ENCODE results near the gene SEC61A1.

Gene SEC61A1

DNA sequence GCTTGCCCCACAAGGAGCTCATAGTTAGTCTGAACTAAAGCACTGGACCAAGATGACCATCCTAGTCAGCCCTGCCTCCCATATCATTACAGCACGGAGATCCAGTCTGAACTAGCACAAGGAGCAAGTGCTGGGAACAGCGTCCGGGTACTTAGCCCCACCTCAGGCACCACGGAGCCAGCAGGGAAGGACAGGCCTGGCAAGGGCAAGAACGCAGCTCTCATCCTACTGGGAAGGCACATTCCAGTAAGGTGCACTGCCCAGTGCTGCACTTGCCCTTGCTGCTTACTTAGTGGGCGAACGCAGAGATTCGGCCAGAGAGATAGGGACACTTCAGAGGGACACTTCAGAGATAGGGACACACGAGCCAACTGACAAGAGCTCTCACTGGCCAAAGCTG is 27.6 kb downstream of the SEC61A1 start:
- H3K4me3 ChIP-seq (ENCODE audit: low read depth, low read length) = no peak overlapping the region
- TF ChIP-seq CTCF (IDR thresholded peaks at IDR 0.05; ENCODE audit: low read depth, low read length) = no peak
- no peak for DNase-seq (ENCODE audit: low read depth, low spot score)
- in situ Hi-C loops (cut with HindIII; ENCODE audit: low sequenced_read_pairs) = no loop called here

GRCh38 chr3:128080323-128081080 is 28.3 kb downstream of the SEC61A1 start:
- no peak for TF ChIP-seq CTCF (IDR thresholded peaks at IDR 0.05; ENCODE audit: low read depth, low read length)
- in situ Hi-C loops (cut with HindIII; ENCODE audit: low sequenced_read_pairs) = no loop called here
- H3K4me3 ChIP-seq (ENCODE audit: low read depth, low read length) = no peak overlapping the region
- DNase-seq (ENCODE audit: low read depth, low spot score) = peak; percentile 84

GRCh38 chr3:128081226-128081625 is 29.0 kb downstream of the SEC61A1 start:
- no peak for TF ChIP-seq CTCF (IDR thresholded peaks at IDR 0.05; ENCODE audit: low read depth, low read length)
- no peak overlapping the region for H3K4me3 ChIP-seq (ENCODE audit: low read depth, low read length)
- no peak for DNase-seq (ENCODE audit: low read depth, low spot score)
- in situ Hi-C loops (cut with HindIII; ENCODE audit: low sequenced_read_pairs) = no loop called here

DNA sequence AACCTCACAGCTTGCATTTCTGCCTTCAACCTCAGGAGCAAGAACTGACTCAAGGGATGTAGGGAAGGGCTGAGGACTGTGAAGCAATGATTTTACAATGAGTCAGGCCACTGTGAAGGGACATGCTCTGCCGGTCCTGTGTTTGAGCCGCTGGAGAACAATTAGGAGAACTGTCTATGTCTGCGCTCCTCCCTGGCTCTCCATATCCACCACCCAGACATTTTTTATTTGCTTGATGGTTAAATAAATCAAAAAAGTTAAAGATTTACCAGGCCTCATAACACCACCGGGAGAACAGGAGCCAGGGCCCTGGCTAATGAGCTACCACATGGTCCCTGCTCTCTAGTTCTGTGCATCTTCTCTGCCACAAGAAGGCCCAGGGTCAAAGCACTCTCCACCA is 29.6 kb downstream of the SEC61A1 start:
- no peak for TF ChIP-seq CTCF (IDR thresholded peaks at IDR 0.05; ENCODE audit: low read depth, low read length)
- H3K4me3 ChIP-seq (ENCODE audit: low read depth, low read length) = no peak overlapping the region
- DNase-seq (ENCODE audit: low read depth, low spot score) = peak; percentile 36
- in situ Hi-C loops (cut with HindIII; ENCODE audit: low sequenced_read_pairs) = no loop called here

DNA sequence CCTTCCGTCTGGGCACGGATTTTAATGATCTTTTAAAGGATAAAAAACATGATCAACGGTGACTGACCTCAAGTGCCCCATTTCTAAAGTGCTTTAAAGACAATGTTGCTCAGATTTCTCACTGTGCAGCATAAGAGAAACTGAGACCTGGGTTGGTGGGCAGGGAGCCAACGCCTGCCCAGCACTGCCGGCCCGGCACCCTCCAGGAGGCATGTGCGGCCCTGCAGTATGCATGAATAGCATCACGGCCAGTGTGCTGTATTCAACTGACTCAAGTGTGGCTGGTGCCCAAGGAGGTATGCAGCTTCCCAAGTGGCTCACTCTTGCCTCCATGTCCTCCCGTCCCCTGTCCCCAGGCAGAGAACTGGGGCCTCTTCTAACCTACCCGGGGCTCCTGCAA is 30.3 kb downstream of the SEC61A1 start:
- in situ Hi-C loops (cut with HindIII; ENCODE audit: low sequenced_read_pairs) = no loop called here
- H3K4me3 ChIP-seq (ENCODE audit: low read depth, low read length) = no peak overlapping the region
- TF ChIP-seq CTCF (IDR thresholded peaks at IDR 0.05; ENCODE audit: low read depth, low read length) = no peak
- no peak for DNase-seq (ENCODE audit: low read depth, low spot score)

DNA sequence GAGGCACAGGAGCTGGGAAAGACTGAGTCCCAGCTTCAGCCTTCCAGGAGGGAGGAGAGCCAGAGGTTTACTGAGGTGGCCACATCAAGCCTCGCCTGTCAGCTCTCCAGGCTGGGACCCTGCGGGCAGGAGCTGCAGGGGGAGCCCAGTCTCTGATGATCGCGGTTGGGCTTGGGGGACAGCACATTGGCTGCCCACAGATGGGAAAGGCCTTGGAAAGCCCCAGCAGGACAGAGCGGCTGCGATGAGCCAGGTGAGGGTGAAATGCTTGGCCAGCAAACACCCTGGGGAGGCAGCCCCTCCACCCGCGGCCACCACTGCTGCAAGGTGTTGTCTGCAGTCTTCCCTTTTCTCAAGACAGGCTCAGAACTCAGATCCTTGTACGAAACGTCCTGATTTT is 31.2 kb downstream of the SEC61A1 start:
- no peak overlapping the region for H3K4me3 ChIP-seq (ENCODE audit: low read depth, low read length)
- no peak for TF ChIP-seq CTCF (IDR thresholded peaks at IDR 0.05; ENCODE audit: low read depth, low read length)
- DNase-seq (ENCODE audit: low read depth, low spot score) = no peak
- in situ Hi-C loops (cut with HindIII; ENCODE audit: low sequenced_read_pairs) = no loop called here

Data from astrocyte of the spinal cord (primary cell).